ENCODE data around the gene GPR141.

GRCh38 chr7:37738321-37738720 is 54.8 kb downstream of the GPR141 start:
- TF ChIP-seq CTCF (IDR thresholded peaks at IDR 0.05) = no peak
- TF ChIP-seq POLR2A (IDR thresholded peaks at IDR 0.05) = no peak
